HepG2 (cell line): ENCODE results near the gene THSD4. TPM values are rescaled to one million over a fixed set of nuclear protein-coding genes. Genes with fewer than 3 reads are reported as not detected.

ENCODE experiments used
- ATAC-seq: fragments of 200-7000 bp; cut with Tn5 transposase; 3 replicates; pipeline ENCODE4 v1.9.1; 2020; ENCODE audit warnings: mild to moderate bottlenecking, moderate library complexity
- BruUV-seq: library from RNA; stranded (reverse); fragments of 400-500 nt; replicated peaks from 2 replicates; lab custom pipeline; 2021; lab: Mats Ljungman, UMichigan
- CTCF ChIA-PET: fragments of 300-600 bp; formaldehyde crosslinking; extraction: SDS; loops from one replicate; lab custom pipeline; 2021; ENCODE audit warnings: low total read pairs, inconsistent platforms, low intra/inter-chr PET ratio; lab: Yijun Ruan, JAX
- POLR2A ChIA-PET: fragments of 350-600 bp; sonication (Branson Sonifier 250); formaldehyde crosslinking; loops from one replicate; lab custom pipeline; 2020; ENCODE audit warnings: antibody characterized with exemption, inconsistent platforms; lab: Yijun Ruan, JAX
- DNase-seq: peaks from one replicate; pipeline ENCODE4 v3.0.0-alpha.2; 2015; ENCODE audit warnings: low spot score
- FAIRE-seq: peaks from 3 replicates; lab custom pipeline; 2011; peaks lifted over from hg19 to GRCh38; lab: Jason Lieb, UNC
- H2AFZ ChIP-seq: one replicate; pipeline ENCODE4 v1.6.1; 2011; ENCODE audit warnings: low read length, inconsistent platforms
- H3K27ac ChIP-seq: fragments of 300-600 bp; 3 replicates; pipeline ENCODE4 v1.8.0; 2011; ENCODE audit warnings: mixed run types, mild to moderate bottlenecking, mixed read lengths, low read length, inconsistent platforms; ENCODE audit not compliant: insufficient read depth; ENCODE audit errors: extremely low read length
- H3K27me3 ChIP-seq, 2 experiments: fragments of 200-600 bp in 1 of 2; 2 replicates in 1 of 2; 3 replicates in 1 of 2; pipeline versions ENCODE4 v1.6.0 to v1.8.0; 2011; ENCODE audit warnings: low read length in 2 of 2, mild to moderate bottlenecking in 2 of 2, moderate library complexity in 2 of 2, inconsistent platforms in 1 of 2; ENCODE audit not compliant: insufficient read depth in 2 of 2, control insufficient read depth in 1 of 2
- H3K36me3 ChIP-seq, 2 experiments: fragments of 200-600 bp in 1 of 2; replicated peaks in 1 of 2; 2 replicates in 1 of 2; 3 replicates in 1 of 2; pipeline versions ENCODE4 v1.5.1 to v1.8.0; 2011; ENCODE audit warnings: low read length in 2 of 2, inconsistent platforms in 1 of 2; ENCODE audit not compliant: insufficient read depth in 2 of 2, control insufficient read depth in 1 of 2
- H3K4me1 ChIP-seq: 2 replicates; pipeline ENCODE4 v1.5.1; 2012; ENCODE audit warnings: low read length, inconsistent platforms; ENCODE audit not compliant: insufficient read depth
- H3K4me2 ChIP-seq: 2 replicates; pipeline ENCODE4 v1.6.0; 2011; ENCODE audit warnings: low read depth, low read length, inconsistent platforms
- H3K4me3 ChIP-seq, 3 experiments: fragments of 200-600 bp in 1 of 3; sonication (generic), shearing (Covaris generic) in 1 of 3; replicated peaks in 1 of 3; 2 replicates each; pipeline ENCODE4 v1.5.1; 2011 to 2016; ENCODE audit warnings: low read length in 3 of 3, inconsistent platforms in 2 of 3, low read depth in 2 of 3, mild to moderate bottlenecking in 2 of 3, control low read depth in 1 of 3, mixed read lengths in 1 of 3; ENCODE audit not compliant: insufficient read depth in 1 of 3
- H3K79me2 ChIP-seq: one replicate; pipeline ENCODE4 v1.6.1; 2011; ENCODE audit warnings: low read length, inconsistent platforms; ENCODE audit not compliant: insufficient read depth
- H3K9ac ChIP-seq: 2 replicates; pipeline ENCODE4 v1.6.0; 2011; ENCODE audit warnings: mild to moderate bottlenecking, low read depth, low read length, inconsistent platforms; ENCODE audit not compliant: insufficient read depth
- H3K9me3 ChIP-seq: 2 replicates; pipeline ENCODE4 v1.5.1; 2012; ENCODE audit warnings: mild to moderate bottlenecking, low read length
- H4K20me1 ChIP-seq: 2 replicates; pipeline ENCODE4 v1.6.0; 2011; ENCODE audit warnings: inconsistent platforms, mild to moderate bottlenecking, low read length, moderate library complexity; ENCODE audit not compliant: insufficient read depth
- MLLT10 ChIP-seq: sonication (generic); formaldehyde crosslinking; IDR thresholded peaks from 2 replicates; pipeline ENCODE4 v1.4.0; 2020; ENCODE audit warnings: missing genetic modification reagents
- MLX ChIP-seq: IDR thresholded peaks from 2 replicates; pipeline ENCODE4 v1.6.1; 2016
- PHB2 ChIP-seq: fragments of 450-650 bp; IDR thresholded peaks from 2 replicates; pipeline ENCODE4 v1.6.1; 2018; ENCODE audit not compliant: partially characterized antibody
- TERF1 ChIP-seq: sonication (generic); formaldehyde crosslinking; IDR thresholded peaks from 2 replicates; pipeline ENCODE4 v1.8.0; 2022; ENCODE audit warnings: mild to moderate bottlenecking, missing genetic modification reagents, moderate library complexity
- ZNF136 ChIP-seq: sonication (generic); formaldehyde crosslinking; IDR thresholded peaks from 2 replicates; pipeline ENCODE4 v1.8.1; 2022; ENCODE audit warnings: low read depth, mild to moderate bottlenecking, moderate library complexity, missing genetic modification reagents
- ZNF709 ChIP-seq: sonication (generic); formaldehyde crosslinking; IDR thresholded peaks from 2 replicates; pipeline ENCODE4 v1.5.0; 2020; ENCODE audit warnings: mild to moderate bottlenecking, missing genetic modification reagents
- WGBS: methylation state at CpG from one replicate; pipeline ENCODE4 v1.1.6; 2017; ENCODE audit warnings: low lambda C conversion rate; 5-methylcytosine and 5-hydroxymethylcytosine counted together
- in situ Hi-C: cut with HindIII; loops from 2 replicates; pipeline ENCODE4 v1.10.0; 2017; ENCODE audit warnings: low pct_unique_long_range_greater_than_20kb; ENCODE audit not compliant: extremely low pct_ligation_motif_present
- intact Hi-C: fragments of 100-400 bp; cut with micrococcal nuclease; formaldehyde crosslinking; loops from one replicate; pipeline ENCODE4 v1.10.0; 2022; ENCODE audit not compliant: unreplicated experiment
- polyA plus RNA-seq, 8 experiments: library from polyadenylated mRNA; depleted of rRNA in 3 of 8; stranded (reverse) in 7 of 8; unstranded in 1 of 8; fragments of >200 nt; fragmentation: Illumina TruSeq in 4 of 8; extraction: Trizol in 4 of 8; gene quantifications; 2 replicates each; pipeline versions ENCODE4 v1.2.1 to v1.2.3, GENCODE V29; 2011 to 2016; ENCODE audit warnings: low read depth in 4 of 8, missing spikeins in 1 of 8, mixed read lengths in 1 of 8; ENCODE audit not compliant: insufficient read depth in 1 of 8
- total RNA-seq, 5 experiments: library from RNA; depleted of rRNA; stranded (reverse); fragments of >200 nt; fragmentation: Illumina TruSeq; extraction: Trizol; gene quantifications; 2 replicates each; pipeline ENCODE4 v1.2.3, GENCODE V29; 2016; ENCODE audit warnings: low read depth in 1 of 5
- TF ChIP-seq, protein P1 (sequence below): sonication (generic); formaldehyde crosslinking; IDR thresholded peaks from 2 replicates; pipeline ENCODE4 v1.5.0; 2020; ENCODE audit warnings: mild to moderate bottlenecking, missing genetic modification reagents, moderate library complexity
- TF ChIP-seq, protein P2 (sequence below): sonication (generic); formaldehyde crosslinking; IDR thresholded peaks from 2 replicates; pipeline ENCODE4 v1.4.0; 2020; ENCODE audit warnings: missing genetic modification reagents
- TF ChIP-seq, protein P3 (sequence below): sonication (generic); formaldehyde crosslinking; IDR thresholded peaks from 2 replicates; pipeline ENCODE4 v1.8.1; 2023; ENCODE audit warnings: mild to moderate bottlenecking, missing genetic modification reagents

Gene THSD4
- total and polyA plus RNA-seq, 2 of the 13 experiments (the other 11 are each of a cell fraction or from before 2014, with no cell fraction given) = 0.07 to 0.21 TPM

DNA sequence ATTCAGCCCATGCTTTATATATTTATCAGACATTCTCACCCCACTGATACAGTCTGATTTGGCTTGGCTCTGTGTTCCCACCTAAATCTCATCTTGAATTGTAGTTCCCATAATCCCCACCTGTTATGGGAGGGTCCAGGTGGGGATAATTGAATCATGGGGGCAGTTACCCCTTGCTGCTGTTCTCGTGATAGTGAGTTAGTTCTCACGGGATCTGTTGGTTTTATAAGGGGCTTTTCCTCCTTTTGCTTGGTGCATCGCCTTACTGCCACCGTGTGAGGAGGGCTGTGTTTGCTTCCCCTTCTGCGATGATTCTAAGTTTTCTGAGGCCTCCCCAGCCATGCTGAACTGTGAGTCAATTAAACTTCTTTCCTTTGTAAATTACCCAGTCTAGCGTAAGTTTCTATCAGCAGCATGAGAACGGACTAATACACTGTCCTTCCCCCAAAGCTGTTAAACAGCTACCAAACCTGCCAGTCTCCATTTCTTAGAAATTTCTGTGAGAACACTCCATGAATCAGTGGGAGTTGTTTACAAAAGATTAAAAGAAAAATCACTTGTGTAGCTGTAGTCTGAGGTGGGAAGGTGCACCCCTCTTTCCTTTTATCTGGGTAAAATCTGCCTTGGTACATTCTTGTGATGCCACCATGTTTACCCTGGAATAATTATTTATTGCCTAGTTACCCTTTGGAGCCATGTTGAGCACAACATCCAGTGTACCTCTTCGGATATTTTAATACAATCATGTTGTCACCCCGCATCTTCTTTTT lies 160.5 kb downstream of the THSD4 start (continued):
- TF ChIP-seq, protein P1, sequence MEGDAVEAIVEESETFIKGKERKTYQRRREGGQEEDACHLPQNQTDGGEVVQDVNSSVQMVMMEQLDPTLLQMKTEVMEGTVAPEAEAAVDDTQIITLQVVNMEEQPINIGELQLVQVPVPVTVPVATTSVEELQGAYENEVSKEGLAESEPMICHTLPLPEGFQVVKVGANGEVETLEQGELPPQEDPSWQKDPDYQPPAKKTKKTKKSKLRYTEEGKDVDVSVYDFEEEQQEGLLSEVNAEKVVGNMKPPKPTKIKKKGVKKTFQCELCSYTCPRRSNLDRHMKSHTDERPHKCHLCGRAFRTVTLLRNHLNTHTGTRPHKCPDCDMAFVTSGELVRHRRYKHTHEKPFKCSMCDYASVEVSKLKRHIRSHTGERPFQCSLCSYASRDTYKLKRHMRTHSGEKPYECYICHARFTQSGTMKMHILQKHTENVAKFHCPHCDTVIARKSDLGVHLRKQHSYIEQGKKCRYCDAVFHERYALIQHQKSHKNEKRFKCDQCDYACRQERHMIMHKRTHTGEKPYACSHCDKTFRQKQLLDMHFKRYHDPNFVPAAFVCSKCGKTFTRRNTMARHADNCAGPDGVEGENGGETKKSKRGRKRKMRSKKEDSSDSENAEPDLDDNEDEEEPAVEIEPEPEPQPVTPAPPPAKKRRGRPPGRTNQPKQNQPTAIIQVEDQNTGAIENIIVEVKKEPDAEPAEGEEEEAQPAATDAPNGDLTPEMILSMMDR (CRISPR knock-in tag) = no peak
- TF ChIP-seq, protein P2, sequence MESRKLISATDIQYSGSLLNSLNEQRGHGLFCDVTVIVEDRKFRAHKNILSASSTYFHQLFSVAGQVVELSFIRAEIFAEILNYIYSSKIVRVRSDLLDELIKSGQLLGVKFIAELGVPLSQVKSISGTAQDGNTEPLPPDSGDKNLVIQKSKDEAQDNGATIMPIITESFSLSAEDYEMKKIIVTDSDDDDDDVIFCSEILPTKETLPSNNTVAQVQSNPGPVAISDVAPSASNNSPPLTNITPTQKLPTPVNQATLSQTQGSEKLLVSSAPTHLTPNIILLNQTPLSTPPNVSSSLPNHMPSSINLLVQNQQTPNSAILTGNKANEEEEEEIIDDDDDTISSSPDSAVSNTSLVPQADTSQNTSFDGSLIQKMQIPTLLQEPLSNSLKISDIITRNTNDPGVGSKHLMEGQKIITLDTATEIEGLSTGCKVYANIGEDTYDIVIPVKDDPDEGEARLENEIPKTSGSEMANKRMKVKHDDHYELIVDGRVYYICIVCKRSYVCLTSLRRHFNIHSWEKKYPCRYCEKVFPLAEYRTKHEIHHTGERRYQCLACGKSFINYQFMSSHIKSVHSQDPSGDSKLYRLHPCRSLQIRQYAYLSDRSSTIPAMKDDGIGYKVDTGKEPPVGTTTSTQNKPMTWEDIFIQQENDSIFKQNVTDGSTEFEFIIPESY (CRISPR knock-in tag) = no peak
- TF ChIP-seq ZNF709 (CRISPR knock-in tag) = no peak
- TF ChIP-seq, protein P3, sequence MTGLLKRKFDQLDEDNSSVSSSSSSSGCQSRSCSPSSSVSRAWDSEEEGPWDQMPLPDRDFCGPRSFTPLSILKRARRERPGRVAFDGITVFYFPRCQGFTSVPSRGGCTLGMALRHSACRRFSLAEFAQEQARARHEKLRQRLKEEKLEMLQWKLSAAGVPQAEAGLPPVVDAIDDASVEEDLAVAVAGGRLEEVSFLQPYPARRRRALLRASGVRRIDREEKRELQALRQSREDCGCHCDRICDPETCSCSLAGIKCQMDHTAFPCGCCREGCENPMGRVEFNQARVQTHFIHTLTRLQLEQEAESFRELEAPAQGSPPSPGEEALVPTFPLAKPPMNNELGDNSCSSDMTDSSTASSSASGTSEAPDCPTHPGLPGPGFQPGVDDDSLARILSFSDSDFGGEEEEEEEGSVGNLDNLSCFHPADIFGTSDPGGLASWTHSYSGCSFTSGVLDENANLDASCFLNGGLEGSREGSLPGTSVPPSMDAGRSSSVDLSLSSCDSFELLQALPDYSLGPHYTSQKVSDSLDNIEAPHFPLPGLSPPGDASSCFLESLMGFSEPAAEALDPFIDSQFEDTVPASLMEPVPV (CRISPR knock-in tag) = no peak

DNA sequence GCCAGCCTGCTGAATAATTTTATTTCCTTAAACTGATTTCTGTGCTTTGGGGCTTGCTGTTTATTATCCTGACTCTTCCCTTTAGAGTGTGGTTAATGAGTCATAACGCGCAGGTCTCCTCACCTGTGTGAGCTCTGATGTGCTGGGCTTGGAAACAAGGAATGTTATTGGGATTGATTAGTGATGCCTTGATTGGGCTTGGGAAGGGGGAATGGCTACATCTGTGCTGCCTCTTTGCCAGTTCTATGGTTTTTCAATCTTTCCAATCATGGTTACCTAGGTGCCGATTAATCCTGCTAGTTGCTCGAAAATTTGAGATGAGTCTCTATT lies 161.0 kb downstream of the THSD4 start:
- WGBS = 71% methylated on average over 4 of the region's 4 CpGs
- intact Hi-C loops = no loop called here
- Histone ChIP-seq H2AFZ (no peak overlapping the region), H3K27ac (no peak overlapping the region), H3K9me3 (no peaks in the 10 kb centered on the region), H3K27me3 (no peaks in the 10 kb centered on the region; a peak in 1 of 5 replicates), H3K9ac (no peak overlapping the region), H3K4me1 (peaks cover 16% of the 10 kb centered on the region), H3K4me2 (no peak overlapping the region), H3K4me3 (no peak overlapping the region), H4K20me1 (no peaks in the 10 kb centered on the region), H3K79me2 (no peaks in the 10 kb centered on the region), H3K36me3 (no peaks in the 10 kb centered on the region)
- no peak for ATAC-seq
- FAIRE-seq = no peak
- CTCF ChIA-PET = no interaction called here
- POLR2A ChIA-PET = interaction anchor here (0.6 kb wide), 1 partner anchor 21 kb away, joined by 3 read pairs; no protein-coding TSS in a partner anchor
- DNase-seq = no peak
- BruUV-seq = no TSS peak
- no peak for TF ChIP-seq TERF1 (CRISPR knock-in tag)
- TF ChIP-seq ZNF136 = no peak
- no peak for TF ChIP-seq MLX (CRISPR knock-in tag)
- TF ChIP-seq PHB2 = no peak
- no peak for TF ChIP-seq MLLT10 (CRISPR knock-in tag)
- in situ Hi-C loops = no loop called here
